NCI-H524 (cell line): ENCODE data around the gene TSPAN2.
"Not testable (repeated sequence)": the region's sequence is repeated elsewhere in the genome, so short reads cannot be mapped to it uniquely, and the experiment has no call there.

Experiments used
- DNase-seq, 2 experiments: peaks; one replicate each; lab custom pipeline; 2025; lab: John Stamatoyannopoulos, UW

The TSPAN2 gene

DNA sequence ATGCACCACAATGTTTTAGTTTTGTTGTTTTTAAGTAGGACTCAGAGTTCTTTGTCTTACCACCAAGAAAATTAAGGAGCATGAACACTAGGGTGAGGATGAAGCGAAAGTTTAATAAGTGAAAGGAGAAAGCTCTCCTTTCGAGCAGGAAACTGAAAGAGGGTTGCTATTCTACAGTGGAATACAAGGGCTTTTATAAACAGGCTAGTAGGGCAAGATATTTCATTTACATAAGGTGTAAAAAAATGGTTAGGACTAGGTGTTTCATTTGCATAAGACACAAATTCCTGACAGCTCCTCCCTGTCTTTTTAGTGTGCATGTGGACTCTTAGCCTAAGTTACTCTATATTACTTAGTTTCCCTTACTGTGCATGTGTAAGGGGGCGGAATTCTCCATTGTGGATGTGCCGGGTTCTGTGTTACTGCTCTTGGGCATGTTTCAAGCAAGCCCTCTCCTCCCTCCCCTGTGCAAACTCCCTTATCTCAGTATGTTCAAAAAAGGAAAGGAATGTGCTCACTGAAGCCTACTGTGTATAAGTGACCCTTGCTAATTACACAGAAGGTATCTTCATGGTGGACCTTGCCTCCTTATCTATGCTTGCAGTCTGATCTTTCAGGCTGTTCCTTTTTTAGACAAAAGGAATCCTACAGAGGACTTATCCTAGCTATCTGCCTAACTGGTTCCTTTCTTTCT, 52.3 kb downstream of the TSPAN2 start:
- no peak for DNase-seq

DNA sequence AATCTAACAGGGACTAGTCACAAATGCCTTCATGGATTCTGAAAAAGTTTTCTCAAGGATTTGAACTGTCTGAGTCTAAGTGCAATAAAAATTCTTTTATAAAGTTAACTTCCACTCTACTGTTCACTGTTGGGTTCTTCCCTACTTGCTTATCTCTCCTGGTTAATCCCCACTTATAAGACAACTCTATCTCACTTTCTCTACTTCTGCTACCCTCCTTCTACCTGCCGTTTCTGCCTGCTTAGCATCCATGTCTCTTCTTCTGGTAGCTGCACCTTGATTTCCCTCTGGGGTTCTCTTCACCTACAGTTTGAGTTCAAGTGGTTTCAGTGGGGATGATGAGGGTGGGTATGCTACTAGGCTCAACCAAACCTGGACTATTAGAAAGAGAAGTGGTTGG, 53.7 kb downstream of the TSPAN2 start:
- no peak for DNase-seq

DNA sequence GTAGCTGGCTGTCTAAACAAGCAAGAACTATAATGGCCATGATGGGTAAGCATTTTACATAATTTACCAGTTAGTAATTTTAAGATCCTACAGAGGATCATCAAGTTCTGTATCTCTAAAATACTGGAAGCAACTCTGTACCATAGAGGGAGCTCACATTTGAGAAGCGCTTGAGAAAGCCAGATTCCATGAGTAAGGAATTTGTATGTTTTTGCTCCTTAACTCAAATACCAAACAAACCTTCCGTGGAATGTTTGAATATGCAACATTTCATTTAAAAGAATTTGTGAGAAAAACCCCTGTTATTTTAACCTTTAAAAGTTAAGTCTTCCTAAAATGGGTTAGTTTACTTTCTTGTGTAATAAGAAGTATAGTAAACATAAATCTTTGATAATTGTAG, 57.7 kb downstream of the TSPAN2 start:
- no peak for DNase-seq

DNA sequence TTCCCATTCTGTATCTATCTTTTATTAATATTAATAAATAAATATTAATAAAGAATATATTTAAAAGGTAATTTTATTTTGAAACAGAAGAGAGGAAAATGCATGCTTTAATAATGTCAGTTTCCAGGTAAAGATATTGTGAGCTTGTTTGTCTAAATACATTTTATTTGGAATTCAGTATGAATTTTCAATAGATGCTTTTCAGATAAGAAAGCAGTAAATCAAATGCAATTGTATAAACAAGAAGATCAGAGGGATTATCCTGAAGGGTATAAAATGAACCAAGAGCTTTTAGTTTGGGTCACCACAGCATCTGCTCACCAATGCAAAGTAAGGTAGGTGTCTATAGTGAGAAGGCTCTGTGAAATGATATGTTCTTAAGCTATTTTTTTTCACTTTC, 59.8 kb downstream of the TSPAN2 start, which contains the start of gene TSHB:
TSHB (plus strand) TSS at position 301 of the 400 bp plus-strand sequence. CDS start 3,537 bp downstream, outside the sequence.
- peak in 1 of 2 experiments; percentile 14 for DNase-seq

DNA sequence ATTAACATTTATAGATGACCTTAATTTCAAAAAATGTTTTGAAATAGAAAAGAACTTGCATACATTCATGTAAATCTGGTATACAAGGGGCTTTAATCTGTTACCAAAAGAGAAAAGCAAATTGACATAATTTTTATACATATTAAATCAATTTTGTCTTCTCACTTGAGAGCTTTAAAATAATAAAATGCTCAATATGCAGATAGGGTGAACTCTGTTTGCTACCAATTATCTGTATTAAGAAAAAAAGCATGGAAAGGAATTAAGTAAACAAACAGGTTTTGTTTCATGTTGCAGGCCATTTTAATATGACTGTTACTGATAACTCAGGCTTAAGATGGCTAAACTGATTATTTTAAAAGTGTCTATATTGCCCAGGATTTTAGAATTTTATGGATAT, 65.7 kb downstream of the TSPAN2 start:
- DNase-seq = no peak

DNA sequence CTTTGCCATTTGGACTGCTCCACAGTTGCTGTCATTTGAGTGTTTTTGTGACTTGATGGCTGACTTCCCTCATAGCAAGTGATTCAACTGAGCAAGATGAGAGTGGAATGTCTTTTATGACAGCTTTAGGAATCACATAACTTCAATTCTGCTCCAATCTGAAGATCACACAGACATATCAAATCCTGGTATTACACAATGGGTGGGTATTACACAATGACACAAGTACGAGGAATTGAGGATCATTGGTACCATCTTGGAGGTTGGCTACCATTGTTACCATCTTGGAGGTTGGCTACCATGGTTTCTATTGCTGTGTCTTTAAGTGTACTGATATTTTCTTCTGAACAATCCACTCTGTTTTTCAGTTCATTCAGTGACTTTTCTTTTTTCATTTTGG, 68.2 kb downstream of the TSPAN2 start:
- no peak for DNase-seq

DNA sequence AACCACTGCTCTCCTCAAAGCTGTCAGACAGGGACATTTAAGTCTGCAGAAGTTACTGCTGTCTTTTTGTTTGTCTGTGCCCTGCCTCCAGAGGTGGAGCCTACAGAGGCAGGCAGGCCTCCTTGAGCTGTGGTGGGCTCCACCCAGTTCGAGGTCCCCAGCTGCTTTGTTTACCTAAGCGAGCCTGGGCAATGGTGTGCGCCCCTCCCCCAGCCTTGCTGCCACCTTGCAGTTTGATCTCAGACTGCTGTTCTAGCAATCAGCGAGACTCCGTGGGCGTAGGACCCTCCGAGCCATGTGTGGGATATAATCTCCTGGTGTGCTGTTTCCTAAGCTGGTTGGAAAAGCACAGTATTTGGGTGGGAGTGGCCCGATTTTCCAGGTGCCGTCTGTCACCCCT, 69.8 kb downstream of the TSPAN2 start:
- DNase-seq = not testable (repeated sequence)

DNA sequence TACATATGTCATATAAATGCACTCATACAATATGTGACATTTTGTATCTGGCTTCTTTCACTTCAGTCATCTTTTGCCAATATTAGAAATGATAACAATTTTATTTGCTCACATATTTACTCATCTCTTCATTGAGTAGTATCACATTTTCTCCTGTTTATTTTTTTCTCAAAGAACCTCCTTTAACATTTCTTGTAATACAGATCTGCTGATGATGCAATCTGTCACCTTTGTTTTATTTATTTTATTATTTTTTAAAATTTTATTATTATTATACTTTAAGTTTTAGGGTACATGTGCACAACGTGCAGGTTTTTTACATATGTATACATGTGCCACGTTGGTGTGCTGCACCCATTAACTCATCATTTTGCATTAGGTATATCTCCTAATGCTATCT, 75.5 kb downstream of the TSPAN2 start:
- no peak for DNase-seq

DNA sequence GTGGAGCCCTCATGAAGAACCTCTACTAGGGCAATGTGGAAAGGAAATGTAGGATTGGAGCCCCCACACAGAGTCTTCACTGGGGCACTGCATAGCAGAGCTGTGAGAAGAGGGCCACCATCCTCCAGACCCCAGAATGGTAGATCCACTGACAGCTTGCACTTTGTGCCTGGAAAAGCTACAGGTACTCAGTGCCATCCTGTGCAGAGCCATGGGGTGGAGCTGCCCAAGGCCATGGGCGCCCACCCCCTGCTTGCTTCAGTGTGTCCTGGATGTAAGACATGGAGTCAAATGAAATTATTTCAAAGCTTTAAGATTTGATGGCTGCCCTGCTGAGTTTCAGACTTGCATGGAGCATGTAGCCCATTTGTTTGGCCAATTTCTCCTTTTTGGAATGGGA, 76.9 kb downstream of the TSPAN2 start:
- DNase-seq = no peak

DNA sequence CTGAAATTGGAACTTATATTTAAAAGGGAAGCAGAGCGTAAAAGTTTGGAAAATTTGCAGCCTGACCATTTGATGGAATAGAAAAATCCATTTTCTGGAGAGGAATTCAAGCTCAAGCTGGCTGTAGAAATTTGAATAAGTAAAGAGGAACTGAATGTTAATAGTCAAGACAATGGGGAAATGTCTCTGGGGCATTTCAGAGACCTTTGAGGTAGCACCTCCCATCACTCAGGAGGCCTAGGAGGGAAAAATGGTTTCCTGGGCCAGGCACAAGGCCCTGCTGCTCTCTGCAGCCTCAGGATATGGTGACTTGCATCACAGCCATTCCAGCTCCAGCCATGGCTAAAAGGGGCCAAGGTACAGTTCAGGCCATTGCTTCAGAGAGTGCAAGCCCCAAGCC, 77.3 kb downstream of the TSPAN2 start:
- DNase-seq = no peak

DNA sequence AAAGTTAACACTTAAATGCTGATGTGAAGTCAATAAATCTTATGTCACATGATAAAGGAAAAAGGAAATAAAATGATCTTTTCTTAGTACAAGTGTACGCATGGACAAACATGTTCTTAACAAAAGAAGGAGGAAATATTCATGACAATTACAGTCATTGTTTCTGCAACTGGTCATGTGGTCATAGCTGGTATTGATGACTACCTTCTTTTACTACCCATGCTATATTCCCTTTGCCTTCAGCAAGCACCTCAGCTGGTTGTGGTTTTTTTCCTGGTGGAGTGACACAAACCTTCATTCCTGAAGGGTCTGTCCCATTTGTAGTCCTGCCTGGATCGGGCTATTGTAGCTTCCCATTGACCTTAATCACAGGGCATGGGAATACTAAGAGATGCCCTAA, 83.1 kb downstream of the TSPAN2 start:
- DNase-seq = no peak
